Kidney (tissue), 14 donors: ENCODE data around the gene KCNJ16. TPM values are rescaled to one million over a fixed set of nuclear protein-coding genes. Genes with fewer than 3 reads are reported as not detected.

Experiments used
- DNase-seq, 5 donors: peaks; one replicate each; pipeline ENCODE4 v3.0.0-alpha.2; 2013 to 2020
- FAIRE-seq: peaks from 2 replicates; lab custom pipeline; 2012; peaks lifted over from hg19 to GRCh38; lab: Jason Lieb, UNC
- H3K27ac ChIP-seq, 2 donors: one replicate each; pipeline ENCODE4 v1.7.0; 2013; ENCODE audit warnings: low read depth in 2 of 2, low read length in 2 of 2, inconsistent platforms in 1 of 2
- H3K27me3 ChIP-seq: one replicate; pipeline ENCODE4 v1.7.1; 2013; ENCODE audit warnings: low read length, inconsistent platforms; ENCODE audit not compliant: control insufficient read depth, insufficient read depth
- H3K36me3 ChIP-seq, 3 donors: one replicate each; pipeline versions ENCODE4 v1.7.0 to v1.7.1; 2013; ENCODE audit warnings: low read length in 3 of 3, control low read depth in 1 of 3, inconsistent platforms in 1 of 3; ENCODE audit not compliant: insufficient read depth in 3 of 3, control insufficient read depth in 2 of 3
- H3K4me1 ChIP-seq, 3 donors: one replicate each; pipeline versions ENCODE4 v1.7.0 to v1.7.1; 2013; ENCODE audit warnings: low read length in 3 of 3, inconsistent platforms in 1 of 3, low read depth in 1 of 3; ENCODE audit not compliant: control insufficient read depth in 2 of 3, insufficient read depth in 2 of 3
- H3K4me3 ChIP-seq, 3 donors: one replicate each; pipeline versions ENCODE4 v1.7.0 to v1.8.1; 2013; ENCODE audit warnings: low read length in 3 of 3, control low read depth in 1 of 3, inconsistent platforms in 1 of 3
- H3K9ac ChIP-seq, 3 donors: one replicate each; pipeline versions ENCODE4 v1.7.0 to v1.7.1; 2013; ENCODE audit warnings: low read length in 3 of 3, control low read depth in 1 of 3, inconsistent platforms in 1 of 3
- H3K9me3 ChIP-seq, 3 donors: one replicate each; pipeline versions ENCODE4 v1.7.0 to v1.7.1; 2013; ENCODE audit warnings: low read length in 3 of 3, control low read depth in 1 of 3, inconsistent platforms in 1 of 3; ENCODE audit not compliant: control insufficient read depth in 2 of 3, insufficient read depth in 1 of 3
- CTCF ChIP-seq: IDR thresholded peaks from 3 replicates; pipeline ENCODE4 v1.5.1; 2012; ENCODE audit warnings: mild to moderate bottlenecking, moderate library complexity, borderline replicate concordance; ENCODE audit not compliant: insufficient read depth; ENCODE audit errors: extremely low read depth
- intact Hi-C: fragments of 100-400 bp; cut with DNase I; formaldehyde crosslinking; loops from one replicate; pipeline ENCODE4 v1.11.1; 2022
- polyA plus RNA-seq: library from polyadenylated mRNA; stranded (reverse); fragments of 350-450 nt; fragmentation: Illumina TruSeq; extraction: RNeasy Lipid Tissue Mini Kit (QIAGEN cat#74804); gene quantifications from one replicate; pipeline ENCODE4 v1.2.3, GENCODE V29; 2014; ENCODE audit warnings: low read depth, low replicate concordance; ENCODE audit not compliant: insufficient read depth
- total RNA-seq: library from RNA; stranded (reverse); fragmentation: NEBNext Ultra II Directional; extraction: Animal tissue kit (Norgen Biotek cat#: 25700); gene quantifications from one replicate; pipeline ENCODE4 v1.2.1, GENCODE V29; 2021
- donor health status: control.
- donor health status: control.
- donor health status: control.
- donor health status: control.
- donor health status: control.
- donor health status: DM: yes; HTN: yes; CAD: no.
- donor health status: Normal renal cell carcinoma (clear cell type).

KCNJ16 gene
- total and polyA plus RNA-seq, 2 donors from 2014 or later, result 163 to 281 TPM

DNA sequence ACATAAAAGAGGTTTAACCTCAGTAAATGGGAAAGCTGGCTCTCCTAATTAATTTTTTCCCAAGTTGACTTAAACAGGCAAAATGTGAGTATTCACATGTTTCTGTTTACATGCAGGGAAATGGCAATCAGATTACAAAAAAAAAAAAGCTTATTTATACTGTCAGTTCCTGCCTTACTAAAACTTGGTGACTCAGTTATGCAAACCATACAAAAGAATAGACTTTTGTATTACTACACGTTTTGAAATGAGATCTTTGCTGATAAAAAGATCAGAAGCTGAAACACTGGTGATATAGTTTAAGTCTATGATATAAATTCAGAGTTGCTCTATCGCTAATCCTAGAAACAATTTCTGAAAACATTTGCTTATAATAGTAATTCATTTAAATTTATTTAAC is 85.0 kb downstream of the KCNJ16 start:
- DNase-seq (no peak), FAIRE-seq (no peak)
- H3K4me3 ChIP-seq, result no peak overlapping the region
- no peak for TF ChIP-seq CTCF
- H3K4me1 ChIP-seq, result no peaks in the 10 kb centered on the region
- no peak overlapping the region for H3K27ac ChIP-seq
- no peaks in the 10 kb centered on the region for H3K9me3 ChIP-seq
- H3K27me3 ChIP-seq, result no peaks in the 10 kb centered on the region
- intact Hi-C loops, result no loop called here
- no peaks in the 10 kb centered on the region for H3K36me3 ChIP-seq
- H3K9ac ChIP-seq, result no peak overlapping the region

- FAIRE-seq, result no peak
- Histone ChIP-seq H3K9me3 (no peaks in the 10 kb centered on the region), H3K27ac (no peak overlapping the region), H3K4me3 (no peak overlapping the region), H3K9ac (no peak overlapping the region), H3K36me3 (no peaks in the 10 kb centered on the region), H3K27me3 (no peaks in the 10 kb centered on the region), H3K4me1 (no peaks in the 10 kb centered on the region)
- TF ChIP-seq CTCF, result no peak
- DNase-seq, result no peak
- intact Hi-C loops, result no loop called here
Observed at GRCh38 chr17:70161519-70161918, 86.5 kb downstream of the KCNJ16 start.

- peaks cover 0 to 4% (median 0%) of the 10 kb centered on the region in 3 donors for H3K4me1 ChIP-seq
- no peak overlapping the region for H3K9ac ChIP-seq
- DNase-seq, result no peak
- TF ChIP-seq CTCF, result no peak
- no peaks in the 10 kb centered on the region for H3K36me3 ChIP-seq
- no peaks in the 10 kb centered on the region for H3K27me3 ChIP-seq
- intact Hi-C loops, result no loop called here
- H3K27ac ChIP-seq, result no peak overlapping the region
- no peaks in the 10 kb centered on the region for H3K9me3 ChIP-seq
- no peak overlapping the region for H3K4me3 ChIP-seq
- no peak for FAIRE-seq
Observed at GRCh38 chr17:70165383-70165782, 90.4 kb downstream of the KCNJ16 start.

DNA sequence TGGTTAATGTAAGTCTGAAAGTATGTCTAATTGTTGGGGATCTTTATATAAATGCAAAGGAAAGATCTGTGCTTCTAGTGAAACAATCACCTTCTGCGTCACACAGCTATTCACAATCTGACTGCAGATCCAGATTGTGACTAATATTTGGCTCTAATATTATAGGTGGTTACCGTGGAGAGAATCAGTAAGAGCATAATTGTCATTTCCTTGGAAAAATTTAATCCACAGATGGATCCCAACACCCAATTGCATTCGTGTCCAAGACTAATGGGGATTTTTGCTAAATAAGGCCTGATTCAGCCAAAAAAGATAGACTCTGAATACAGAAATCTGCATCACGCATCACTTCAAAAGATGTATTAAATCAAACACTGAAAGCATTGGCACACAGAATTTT is 91.6 kb downstream of the KCNJ16 start:
- FAIRE-seq (no peak), DNase-seq (no peak)
- H3K9ac ChIP-seq, result no peak overlapping the region
- H3K9me3 ChIP-seq, result no peaks in the 10 kb centered on the region
- intact Hi-C loops, result no loop called here
- no peaks in the 10 kb centered on the region for H3K36me3 ChIP-seq
- no peaks in the 10 kb centered on the region for H3K27me3 ChIP-seq
- no peak for TF ChIP-seq CTCF
- H3K27ac ChIP-seq, result no peak overlapping the region
- H3K4me1 ChIP-seq, result peaks cover 0 to 4% (median 0%) of the 10 kb centered on the region in 3 donors
- no peak overlapping the region for H3K4me3 ChIP-seq
